ENCODE data around the gene SLC5A10.

The SLC5A10 gene

DNA sequence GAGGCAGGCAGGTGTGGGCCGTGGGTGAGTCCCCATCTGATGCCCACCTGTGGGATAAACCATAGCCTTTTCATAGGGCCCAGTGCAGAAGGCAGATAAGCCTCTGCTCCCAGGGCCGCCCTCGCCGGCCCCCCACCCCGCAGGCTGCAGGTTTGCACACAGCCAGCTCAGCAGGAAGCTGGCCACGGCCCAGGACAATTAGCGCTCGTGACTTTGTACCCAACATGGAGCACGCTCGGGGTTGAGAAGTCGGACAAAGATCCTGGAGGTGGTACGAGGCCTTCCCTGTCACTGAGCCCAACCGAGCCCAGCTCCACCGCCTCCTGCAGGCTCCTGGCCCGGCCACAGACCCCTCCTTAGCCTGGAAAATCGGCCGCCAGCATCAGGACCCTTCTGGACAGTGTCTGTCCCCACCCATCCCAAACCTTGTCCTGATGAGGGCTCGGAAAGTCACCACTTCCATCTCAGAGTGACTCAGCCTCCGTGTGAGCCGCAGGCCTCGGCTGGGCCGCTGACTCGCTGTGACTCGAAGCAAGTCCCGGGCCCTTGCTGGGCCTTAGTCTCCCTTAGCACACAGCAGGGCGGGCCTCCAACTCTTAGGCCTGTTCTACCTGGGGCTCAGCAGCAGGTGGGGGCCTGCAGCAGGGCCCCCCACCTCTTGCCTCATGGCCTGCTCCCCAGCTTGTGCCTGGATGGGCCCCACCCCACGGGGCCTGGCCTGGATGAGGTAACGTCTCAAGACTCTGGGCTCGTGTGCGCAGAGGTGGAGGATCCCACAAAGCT, 29.9 kb downstream of the SLC5A10 start:
- DNase-seq (ENCODE audit: low spot score), result no peak

DNA sequence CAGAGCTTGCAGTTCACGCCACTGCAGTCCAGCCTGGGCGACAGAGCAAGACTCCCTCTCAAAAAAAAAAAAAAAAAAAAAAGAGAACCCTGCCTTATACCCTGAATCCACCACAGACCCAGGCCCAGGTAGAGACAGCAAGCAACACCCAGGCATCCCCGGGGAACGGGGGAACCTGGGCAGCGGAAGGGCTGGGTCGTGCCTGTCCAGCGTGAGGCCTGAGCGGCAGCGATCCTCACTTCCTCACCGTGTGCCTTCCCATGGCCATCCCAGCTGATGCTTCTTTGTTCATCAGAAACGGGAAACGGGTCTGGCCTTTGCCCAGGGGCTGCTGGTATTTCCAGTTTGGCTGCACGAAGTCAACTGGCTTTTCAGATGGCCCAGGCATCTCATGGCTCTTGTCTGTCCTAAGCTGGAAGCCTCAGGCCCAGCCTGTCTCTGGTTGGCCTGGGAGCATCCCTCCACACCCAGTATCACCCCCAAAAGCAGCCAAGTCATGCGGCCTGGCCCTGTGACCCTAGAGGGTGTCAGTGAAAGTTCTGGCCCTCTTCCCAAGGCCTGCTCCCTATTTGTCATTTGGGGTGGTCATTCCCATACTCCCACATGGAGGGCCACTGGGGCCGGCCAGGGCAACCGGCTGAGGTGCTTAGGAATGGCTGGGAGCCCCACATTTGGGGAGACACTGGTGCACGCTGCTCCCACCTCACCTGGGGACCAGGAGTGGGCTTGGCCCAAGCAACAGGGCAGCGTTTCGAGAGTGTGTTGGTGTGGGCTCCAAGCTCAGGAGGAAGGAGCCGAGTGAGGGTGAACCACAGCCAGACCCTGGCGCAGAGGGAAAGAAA, 32.5 kb downstream of the SLC5A10 start:
- DNase-seq (ENCODE audit: low spot score), result no peak

DNA sequence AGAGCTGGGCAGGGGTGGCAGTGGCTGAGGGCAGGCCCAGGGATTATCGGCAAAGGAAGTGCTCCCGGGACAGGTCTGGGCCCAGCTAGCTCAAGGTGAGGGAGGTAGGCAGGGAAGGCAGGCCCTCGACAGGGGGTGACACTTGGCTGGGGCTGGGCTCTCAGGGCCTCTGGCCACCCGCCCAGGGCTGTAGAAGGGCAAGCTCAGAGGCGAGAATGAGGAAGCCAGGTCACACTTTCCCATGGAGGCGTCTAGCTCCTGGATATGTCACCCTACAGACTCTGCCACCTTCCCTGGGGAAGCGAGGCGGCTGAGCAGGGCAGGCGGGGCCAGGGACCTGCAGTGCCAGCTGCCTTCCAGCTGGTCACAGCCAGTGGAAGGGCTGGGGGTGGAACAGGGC, 33.5 kb downstream of the SLC5A10 start:
- no peak for DNase-seq (ENCODE audit: low spot score)

DNA sequence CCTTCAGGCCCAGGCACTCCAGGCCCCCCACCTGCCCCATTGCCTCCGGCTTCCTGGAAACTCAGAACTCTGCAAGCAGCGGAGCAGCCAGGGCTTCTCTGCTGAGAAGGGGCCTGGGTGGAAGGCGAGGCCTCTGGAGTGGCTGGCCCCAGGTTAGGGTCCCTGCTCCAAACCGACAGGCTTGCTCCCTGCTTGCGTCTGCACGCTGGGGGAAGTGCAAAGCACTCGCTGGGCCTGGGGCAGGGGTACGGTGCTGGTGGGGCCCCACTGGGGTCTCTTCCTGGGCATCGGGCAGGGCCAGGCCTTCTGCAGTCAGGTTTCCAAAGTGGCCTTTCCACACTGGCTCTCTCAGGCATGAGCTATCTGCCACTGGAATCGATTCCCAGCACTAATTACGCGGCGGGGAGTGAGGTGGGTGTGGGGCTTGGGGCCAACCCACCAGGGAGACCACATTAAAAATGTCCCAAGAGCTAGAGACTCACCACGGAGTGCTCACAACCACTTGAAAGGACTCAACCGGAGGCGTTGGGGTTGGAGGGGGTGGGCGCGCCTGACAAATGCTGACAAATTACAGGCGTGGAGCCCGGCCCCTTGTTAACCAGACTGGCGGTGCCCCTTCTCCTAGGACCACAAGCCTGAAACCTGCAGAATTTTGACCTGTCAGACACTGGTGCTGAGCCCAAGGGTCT, 34.7 kb downstream of the SLC5A10 start:
- DNase-seq (ENCODE audit: low spot score), result no peak

DNA sequence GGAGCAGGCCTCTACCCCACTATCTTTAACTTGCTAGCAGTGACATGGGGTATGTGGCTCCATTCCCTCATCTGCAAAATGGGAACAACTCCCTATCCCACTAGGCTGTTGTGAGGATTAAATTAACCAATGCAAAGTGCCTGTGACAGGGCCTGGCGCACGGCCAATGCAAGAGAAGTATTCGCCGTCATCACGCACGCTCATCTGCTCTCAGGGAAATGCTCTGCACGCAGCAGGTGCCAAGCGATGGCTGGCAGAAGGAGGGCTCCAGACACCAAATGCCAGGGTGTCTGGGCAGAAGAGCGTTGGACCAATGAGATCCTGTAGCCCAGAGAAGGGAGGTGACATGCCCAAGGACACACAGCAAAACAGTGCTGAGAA, 35.3 kb downstream of the SLC5A10 start:
- DNase-seq (ENCODE audit: low spot score), result no peak

DNA sequence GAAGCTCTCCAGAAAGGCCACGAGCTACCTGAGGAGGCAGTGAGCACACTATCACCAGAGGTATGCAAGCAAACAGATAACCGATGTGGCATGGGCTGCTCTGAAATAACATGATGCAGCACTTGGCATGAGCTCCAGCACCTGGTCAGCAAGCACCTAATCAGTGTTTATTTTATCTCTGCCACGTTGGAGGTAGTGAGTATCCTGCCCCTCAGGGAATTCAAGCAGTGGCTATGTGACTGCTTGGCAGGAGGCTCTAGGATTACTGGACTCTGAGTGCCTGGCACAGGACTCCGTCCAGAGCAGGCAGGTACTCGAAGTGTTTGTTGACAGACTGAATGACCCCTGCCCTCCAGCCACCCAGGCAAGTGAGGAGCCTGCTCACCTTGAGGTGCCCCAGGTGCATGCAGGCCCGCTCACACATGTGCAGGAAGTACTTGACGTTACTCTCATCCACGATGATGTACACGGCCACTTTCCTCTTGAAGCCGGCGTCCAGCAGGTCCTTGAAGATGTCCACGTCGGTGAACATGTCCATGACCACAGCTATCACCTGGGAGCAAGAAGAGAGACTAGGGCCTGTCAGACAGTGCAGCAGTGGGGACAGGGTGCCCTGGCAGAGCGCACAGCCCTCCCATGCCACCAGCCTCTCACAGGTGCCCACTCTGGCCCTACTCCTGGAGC, 36.0 kb downstream of the SLC5A10 start:
- DNase-seq (ENCODE audit: low spot score), result no peak

DNA sequence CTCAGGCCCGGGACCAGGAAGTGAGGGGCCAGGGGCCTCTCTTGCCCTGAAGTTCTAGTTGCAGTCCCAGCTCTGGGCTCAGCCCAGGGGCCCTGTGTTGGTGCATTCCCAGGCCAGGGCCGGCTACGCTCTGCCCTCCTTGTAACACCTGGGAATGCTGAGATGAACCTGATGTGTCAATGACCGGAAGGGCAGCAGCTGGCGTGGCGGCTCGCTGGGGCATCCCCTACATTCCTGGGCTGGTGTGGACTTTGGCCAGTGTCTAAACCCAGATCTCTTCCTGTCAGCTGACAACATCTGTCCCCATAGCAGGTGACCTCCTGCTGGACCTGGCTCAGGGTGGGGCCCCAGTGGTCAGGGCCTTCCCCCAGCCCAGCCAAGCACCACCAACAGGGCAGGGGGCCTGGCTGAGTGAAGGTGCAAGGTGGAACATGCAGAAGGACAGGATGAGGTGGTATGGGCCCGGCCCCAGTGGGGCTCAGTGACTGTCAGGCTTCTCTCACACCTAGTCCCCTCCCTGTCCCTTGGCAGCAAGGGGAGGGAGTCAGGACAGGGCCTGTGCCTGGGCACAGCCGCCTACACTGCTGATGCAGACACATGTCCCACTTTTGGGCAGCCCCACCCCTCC, 36.7 kb downstream of the SLC5A10 start:
- no peak for DNase-seq (ENCODE audit: low spot score)

DNA sequence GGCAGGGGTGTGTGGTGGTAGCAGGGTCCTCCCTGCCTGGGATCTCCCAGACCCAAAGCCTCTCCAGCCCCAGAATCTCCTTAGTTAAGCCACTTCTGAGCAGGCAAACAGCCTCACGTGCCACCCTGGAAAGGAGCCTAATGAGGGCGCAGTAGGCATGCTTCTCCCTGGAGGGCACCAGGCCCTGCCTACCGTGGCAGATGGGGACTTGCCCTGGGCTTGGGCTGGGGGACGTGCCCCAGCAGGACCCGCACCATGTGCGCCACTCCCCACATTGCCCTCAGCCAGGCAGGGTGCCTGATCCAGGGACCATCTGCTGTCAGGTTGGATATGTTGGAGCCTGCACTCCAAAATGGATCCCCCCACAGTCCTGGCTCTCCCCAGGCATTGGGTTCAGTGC, 38.4 kb downstream of the SLC5A10 start:
- no peak for DNase-seq (ENCODE audit: low spot score)

DNA sequence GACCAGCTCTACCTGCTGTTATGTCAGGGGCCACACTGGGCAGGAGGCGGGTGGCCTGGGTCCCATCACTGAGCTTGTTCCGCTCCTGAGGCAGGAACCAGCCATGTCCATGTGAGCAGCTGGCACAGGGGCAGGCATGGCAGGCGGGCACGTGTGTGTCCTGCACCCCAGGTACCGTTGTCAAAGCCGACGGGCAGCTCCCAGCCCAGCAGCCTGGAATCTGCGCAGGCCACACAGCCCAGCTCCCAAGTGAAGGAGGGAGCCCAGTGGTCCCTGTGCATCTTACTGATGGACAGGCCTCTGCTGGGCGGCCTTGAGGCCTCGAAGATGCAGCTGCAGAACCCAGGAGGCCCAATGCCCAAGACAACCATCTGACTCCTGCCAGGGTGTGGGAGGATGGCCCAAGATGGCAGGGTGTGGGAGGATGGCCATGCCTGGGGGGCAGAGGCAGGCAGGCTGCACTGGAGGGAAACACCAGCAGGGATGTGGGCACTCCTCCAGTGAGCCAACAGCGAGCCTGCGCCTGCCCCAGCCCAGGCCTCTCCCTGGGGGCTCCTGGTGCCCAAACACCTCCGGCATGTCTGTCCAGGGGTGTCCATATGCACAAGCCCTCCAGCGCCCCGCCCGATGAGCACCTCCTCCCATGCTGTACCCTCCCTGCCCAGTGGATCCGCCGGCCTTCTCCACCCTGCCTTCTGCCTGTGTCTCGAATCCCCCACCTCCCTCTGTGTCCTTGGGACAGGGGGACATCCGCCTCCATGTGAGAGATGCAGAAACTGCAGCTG, 39.8 kb downstream of the SLC5A10 start:
- DNase-seq (ENCODE audit: low spot score), result no peak

DNA sequence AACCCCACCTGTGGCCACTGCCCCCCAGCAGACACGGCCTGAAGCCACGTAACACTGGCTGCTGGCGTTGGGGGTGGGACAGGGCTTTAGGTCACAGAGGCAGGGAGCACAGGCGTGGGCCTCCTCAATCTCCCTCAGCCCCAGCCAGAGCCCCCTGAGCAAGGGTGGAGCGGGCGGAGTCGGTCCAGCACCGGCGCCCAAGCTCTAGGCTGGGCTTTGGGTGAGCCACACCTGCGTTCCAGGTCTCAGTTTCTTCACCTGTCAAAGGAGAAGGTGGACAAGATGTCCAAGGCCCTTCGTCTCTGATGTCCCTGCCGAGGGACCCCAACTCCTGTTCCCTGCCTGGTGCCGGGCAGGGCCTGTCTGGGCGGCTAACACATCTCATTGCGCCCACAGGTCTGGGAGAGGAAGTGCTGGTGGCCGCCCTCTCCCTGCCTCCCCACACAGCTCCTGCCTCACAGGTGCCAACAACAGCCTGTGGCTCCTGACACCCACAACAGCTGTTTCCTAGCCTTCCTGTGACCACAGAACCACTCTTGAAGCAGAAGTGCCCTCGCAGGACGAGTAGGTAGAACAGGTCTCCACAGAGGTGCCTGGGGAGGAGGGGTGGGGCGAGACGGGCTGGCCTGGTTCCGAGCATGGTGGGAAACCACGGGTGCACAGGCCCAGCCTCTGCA, 40.6 kb downstream of the SLC5A10 start:
- DNase-seq (ENCODE audit: low spot score), result no peak

DNA sequence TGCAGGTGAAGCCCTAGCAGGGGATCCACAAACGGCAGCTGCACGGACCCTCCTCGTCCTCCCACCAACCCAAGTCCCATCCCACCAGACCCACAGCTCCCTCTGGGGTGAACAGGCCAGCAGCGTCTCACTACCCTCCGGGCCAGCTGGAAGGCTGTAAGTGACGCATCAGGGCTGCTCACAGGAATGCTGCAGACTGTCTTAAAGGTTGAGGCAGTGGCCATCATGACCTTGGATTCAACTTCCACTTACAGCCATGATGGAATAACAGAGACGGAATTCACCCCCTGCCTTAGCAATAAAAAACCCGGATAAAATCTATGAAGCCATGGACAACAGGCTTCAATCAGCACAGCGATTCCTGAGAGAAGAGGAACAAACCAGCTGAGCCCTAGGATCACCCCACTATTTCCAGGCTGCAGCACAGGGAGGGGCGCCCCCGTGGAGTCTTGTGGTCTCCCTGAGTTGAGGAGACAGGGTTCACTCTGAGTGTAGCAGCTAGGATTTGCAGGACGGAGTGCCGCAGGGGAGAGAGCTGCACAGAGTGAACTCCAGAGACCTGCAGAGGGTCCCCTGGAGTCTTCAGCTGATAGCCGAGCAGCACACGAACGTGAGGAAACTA, 42.1 kb downstream of the SLC5A10 start:
- no peak for DNase-seq (ENCODE audit: low spot score)

DNA sequence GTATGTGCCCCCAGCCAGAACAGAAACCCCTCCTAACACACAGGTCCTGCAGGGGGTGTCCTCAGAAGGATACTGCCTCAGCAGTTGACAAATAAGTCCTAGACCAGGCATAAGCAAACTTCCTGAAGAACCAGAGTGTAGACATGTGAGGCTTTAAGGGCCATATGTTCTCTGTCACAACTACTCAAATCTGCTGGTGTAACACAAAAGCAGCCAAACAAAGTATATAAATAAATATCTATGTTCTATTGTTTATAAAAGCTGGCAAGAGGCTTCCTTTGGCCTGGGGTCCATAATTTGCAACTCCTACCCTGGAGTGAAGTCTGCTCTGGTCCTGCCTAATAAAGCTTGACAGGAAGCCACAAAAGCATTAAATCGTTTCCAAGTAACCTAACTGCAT, 42.7 kb downstream of the SLC5A10 start:
- no peak for DNase-seq (ENCODE audit: low spot score)

DNA sequence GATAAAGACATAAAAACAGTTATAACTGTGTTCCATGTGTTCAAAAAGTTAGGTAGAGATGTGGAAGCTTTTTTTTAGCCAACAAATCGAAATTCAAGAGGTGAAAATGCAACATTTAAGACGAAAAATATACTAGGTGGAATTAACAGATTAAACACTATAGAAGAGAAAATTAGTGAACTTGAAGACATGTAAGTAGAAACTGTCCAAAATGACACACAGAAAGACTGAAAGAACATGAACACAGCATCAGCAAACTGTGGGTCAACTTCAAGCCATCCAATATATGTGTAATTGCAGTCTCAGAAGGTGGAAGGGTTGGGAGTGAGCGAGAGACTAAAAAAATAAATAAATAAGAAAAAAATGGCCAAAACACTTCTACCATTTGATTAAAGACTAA, 43.3 kb downstream of the SLC5A10 start:
- no peak for DNase-seq (ENCODE audit: low spot score)

DNA sequence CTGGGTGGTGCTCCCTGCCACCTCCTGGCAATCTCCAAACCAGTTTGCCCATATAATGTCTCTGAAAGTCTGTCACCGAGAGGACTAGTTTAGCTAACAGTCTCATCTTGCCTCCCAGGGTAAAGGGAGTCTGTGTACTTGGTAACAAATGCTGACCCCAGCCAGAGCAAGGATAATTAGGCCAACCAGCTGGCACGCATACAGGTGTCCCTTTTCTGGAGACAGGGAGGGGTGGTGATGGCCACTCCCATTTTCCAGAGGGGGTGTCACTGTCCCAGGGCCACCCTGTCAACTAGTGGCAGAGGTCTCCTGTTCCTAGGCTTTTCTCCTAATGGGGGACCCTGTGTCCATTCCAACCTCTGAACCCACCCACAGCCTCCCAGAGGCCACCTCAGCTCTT, 44.5 kb downstream of the SLC5A10 start:
- no peak for DNase-seq (ENCODE audit: low spot score)

DNA sequence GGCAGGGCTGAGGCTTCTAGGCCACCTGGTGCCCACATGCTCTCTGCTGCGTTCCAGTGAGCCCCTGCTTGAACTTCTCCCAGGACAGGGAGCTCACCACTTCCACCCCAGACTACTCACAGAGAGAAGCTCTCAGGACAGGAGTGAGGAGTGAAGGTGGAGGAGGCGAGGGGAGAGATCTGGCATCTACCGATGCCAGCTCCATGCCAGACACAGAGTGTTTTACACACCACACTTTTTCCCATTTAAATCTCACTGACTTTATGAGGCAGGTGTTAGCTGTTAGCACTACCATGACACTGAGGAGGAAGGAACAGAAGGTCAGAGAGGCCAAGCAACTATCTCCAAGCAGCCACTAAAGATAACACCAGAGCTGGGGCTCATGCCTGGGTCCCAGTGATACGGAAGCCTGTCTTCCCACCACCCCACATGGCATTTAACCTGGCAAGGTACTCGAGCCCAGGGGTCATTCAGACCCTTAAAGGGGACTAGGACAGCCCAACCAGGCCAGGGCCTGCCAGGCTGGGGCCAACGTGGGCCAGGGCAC, 45.8 kb downstream of the SLC5A10 start:
- no peak for DNase-seq (ENCODE audit: low spot score)

DNA sequence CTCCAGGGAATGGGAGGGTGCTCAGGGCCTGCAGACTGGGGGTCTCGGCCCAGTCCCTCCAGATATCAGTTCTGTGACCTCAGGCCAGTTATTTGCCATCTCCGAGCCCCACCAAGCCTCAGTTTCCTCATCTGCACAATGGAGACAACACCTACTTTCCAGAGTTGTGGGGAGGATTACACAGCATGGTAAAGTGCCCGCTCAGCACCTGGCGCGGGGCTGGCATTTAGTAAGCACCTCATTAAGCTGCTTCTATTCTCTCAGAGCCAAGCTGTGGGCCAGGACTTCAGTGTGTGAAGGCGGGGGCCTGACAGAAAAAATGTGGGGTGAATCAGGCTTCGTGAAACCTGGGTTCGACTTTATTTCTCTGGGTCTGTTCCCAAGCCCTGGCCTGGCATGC, 47.4 kb downstream of the SLC5A10 start:
- no peak for DNase-seq (ENCODE audit: low spot score)

DNA sequence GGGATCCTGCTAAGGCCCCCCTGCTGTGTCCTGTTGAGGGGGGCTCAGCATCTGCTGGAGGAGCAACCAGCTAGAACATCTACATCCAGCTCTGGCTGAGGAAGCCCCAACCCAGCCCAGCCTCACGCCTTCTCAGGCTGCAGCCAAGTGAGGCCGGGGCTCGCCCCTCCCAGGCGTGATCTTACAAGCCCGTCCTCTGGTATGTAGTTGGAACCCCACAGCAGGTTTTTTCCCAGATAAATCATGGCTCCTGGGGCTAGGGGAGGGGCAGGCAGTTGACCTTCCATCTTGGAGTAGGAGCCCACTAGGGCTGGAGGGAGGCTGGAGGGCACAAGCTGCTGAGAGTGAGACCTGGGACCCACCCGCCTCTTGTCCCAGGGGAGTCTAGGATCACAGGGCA, 47.9 kb downstream of the SLC5A10 start:
- no peak for DNase-seq (ENCODE audit: low spot score)

DNA sequence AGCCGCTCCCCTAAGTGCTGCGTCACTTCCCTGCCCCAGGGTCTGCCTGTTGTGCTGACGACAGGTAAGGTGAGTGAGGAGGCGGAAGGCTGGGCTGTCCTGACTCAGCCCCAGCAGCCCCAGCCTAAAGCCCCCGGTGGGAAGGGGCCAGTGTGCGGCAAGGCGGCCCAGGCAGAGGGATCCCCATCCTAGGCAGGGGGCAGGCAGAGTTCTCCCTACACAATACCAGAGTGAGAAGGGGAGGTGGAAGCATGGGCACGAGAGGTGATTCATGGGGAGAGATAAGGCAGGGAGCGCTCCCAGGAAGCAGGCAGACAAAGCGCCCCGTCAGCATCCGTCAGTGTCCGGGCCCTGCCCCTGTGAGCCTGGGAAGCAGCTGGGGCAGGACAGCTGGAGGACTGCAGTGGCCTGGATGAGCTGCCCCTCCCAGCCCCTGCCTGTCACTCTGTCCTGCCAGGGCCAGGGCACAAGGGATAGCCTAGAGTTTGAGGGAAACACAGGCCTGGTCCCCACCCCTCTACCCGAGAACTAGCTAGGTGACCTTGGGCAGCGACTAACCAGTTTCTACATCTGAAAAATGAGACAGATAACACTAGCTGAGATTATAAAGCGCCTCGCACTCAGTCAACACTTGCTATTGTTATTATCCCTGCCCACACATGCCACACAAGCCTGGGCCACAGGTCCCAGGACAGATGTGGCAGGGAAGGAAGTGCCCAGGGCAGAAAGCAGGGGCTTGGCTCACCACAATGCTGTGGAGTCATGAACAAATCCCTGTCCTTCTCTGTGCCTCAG, 48.8 kb downstream of the SLC5A10 start:
- DNase-seq (ENCODE audit: low spot score), result no peak

Data from SK-N-DZ (cell line).